ENCODE results near the gene TPRA1. TPM values are rescaled to one million over a fixed set of nuclear protein-coding genes. Genes with fewer than 3 reads are reported as not detected.

The TPRA1 gene
- 30.5 TPM for total RNA-seq

DNA sequence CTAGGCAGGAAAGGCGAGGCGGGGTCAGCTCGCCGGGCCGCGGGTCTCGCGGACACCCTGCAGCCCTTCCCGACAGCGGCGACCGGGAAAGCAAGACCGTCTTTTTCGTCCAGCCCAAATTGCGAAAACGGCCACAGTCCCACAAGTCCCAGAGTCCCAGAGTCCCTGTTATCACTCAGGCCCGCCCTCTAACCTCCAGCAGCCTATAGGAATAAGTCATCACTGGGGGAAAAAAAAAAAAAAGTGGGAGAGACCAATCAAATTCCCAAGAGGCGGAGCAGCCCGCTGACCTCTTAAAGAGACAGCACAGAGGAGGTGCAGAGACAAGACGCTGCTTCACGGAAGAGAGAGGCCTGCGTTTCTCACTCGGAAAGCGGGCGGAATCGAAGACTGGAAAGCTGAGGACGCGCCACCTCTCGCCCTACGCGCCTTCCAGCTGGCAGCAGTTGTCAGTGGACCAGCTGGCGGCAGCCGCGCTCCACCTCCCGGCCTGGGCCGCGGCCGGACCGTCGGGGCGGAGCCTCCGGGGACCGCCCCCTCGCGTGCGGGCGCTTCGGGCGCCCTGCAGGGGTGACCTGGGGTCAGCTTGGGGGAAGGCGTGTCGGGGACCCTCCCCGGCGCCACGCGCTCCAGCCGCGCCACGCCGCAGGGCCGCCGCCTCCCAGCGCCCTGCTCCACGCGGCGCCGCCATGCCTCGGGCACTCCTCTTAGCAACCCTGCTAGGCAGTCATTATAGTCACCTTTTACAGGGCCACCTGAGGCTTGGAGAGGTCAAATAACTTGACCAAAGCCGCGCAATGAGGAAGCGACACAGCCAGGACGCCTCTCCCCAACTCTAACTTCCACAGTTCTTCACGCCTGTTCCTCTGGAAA, at the start of gene TPRA1:
Gene TPRA1, minus strand, starts transcription at position 141 of the 873 bp plus-strand sequence. CDS start 10,587 bp downstream, outside the sequence.
- peak; percentile 92 for DNase-seq (ENCODE audit: low spot score)

DNA sequence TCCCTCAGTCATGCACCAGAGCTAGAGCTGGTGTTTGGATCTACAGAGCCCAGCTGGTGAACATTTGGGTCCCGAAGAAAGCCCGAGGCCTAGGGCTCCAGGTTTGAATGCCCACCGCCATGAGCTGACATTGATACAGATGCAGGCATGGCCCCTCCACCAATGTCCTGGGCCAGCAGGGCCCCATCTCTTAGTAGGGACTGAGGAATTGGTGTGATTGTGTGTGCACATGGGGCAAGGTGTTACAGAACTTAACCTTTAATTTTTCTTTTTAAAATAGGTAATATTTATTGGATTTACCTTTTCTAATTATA, 49.5 kb upstream of the TPRA1 start:
- no peak for DNase-seq (ENCODE audit: low spot score)

GRCh38 chr3:127639173-127640041, 48.9 kb upstream of the TPRA1 start:
- DNase-seq (ENCODE audit: low spot score), result no peak

DNA sequence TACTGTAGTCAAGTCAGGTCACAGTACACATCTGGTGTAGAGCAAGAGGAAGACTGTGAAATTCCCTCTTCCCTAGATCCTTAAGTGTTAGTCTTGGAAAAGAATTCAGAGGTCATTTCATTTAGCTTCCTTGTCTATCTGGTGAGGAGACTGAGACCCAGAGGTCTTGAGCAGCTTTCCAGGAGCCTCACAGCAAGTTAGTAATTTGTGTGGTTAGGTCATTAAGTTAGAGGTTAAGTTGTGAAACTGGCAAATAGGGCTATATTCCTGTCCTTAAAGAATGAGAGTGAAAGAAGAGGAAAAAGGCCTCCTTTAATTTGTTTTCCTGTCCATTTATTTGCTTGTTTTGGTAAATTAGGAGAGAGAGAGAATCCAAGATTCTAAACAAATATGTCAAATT, 47.4 kb upstream of the TPRA1 start:
- DNase-seq (ENCODE audit: low spot score), result no peak

DNA sequence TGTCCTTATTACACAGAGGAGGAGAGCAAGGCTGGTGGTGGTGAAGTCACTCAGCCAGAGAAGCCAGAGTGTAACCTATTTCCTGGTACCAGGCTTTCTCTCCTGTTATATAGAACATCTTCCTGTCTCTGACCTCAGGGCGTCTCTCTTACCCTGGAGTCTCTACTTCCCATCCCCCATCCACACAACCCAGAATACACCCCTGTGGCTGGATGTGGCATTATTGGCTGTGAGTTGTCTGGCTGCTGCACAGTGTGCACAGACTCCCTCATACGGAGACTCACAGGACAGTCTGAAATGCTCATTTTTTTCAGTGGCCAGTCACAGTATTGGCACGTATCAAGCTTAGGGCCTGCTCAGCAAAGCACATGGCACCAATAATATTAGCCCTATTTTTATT, 47.0 kb upstream of the TPRA1 start:
- no peak for DNase-seq (ENCODE audit: low spot score)

DNA sequence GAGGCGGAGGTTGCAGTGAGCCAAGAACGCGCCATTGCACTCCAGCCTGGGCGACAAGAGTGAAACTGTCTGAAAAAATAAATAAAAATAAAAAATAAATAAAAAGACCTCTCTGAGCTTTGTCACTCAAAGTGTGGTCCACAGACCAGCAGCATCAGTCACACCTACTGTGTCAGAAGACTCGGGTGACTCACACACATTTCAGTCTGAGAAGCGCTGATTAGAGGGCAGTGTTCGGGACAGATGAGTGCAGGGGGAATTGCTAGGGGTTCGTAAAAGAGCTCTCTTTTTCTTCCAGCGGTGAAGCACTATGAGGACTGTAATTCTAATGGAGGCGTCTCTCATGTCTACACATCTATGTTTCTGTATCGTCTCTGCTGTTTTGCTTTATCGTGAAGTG, 44.1 kb upstream of the TPRA1 start:
- no peak for DNase-seq (ENCODE audit: low spot score)

- DNase-seq (ENCODE audit: low spot score), result no peak
Measured at GRCh38 chr3:127632035-127632820, 41.7 kb upstream of the TPRA1 start.

GRCh38 chr3:127630811-127631714, 40.5 kb upstream of the TPRA1 start:
- DNase-seq (ENCODE audit: low spot score), result no peak

DNA sequence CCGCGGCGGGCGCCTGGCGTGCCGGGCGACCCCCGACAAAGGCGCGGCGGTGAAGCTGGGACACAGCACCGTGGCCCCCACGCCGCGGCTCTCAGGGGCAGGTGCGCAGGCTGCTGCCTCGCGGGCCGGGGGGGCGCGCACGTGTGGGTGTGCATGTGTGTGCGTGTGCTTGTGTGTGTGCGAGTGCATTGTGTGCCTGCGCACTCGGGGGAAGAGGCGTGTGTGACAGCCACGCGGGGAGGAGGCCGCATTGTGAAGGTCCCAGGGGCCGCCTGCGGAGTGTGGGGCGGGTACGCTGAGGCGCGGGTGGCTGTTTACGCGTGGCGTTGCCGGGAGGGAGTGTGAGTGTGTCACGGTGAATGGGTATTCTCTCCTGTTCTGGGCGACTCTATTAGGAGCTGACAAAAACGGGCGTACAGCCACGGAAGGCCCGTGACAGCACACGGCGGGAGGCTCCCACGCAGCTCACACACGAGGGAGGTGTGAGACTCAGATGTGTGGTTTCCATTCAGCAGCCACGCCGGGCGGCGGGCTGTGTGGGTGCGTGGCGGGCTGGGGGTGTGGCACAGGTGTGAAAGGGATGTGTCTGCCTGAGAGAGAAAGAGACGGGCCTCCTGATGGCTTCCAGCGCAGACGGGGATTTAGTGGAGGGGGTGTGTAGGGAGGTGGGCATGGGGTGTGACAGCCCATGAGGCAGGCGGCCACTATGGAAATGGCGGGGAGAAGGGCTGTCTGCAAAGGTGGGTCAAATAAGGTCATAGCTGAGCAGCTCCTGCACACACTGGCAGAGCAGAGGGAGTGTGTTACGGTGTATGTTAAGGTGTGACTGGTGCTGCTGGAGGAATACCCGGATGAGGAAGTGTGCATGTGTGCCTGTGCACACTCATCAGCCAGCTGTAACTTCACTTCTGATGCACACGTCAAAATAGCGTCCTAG, 39.2 kb upstream of the TPRA1 start:
- no peak for DNase-seq (ENCODE audit: low spot score)

DNA sequence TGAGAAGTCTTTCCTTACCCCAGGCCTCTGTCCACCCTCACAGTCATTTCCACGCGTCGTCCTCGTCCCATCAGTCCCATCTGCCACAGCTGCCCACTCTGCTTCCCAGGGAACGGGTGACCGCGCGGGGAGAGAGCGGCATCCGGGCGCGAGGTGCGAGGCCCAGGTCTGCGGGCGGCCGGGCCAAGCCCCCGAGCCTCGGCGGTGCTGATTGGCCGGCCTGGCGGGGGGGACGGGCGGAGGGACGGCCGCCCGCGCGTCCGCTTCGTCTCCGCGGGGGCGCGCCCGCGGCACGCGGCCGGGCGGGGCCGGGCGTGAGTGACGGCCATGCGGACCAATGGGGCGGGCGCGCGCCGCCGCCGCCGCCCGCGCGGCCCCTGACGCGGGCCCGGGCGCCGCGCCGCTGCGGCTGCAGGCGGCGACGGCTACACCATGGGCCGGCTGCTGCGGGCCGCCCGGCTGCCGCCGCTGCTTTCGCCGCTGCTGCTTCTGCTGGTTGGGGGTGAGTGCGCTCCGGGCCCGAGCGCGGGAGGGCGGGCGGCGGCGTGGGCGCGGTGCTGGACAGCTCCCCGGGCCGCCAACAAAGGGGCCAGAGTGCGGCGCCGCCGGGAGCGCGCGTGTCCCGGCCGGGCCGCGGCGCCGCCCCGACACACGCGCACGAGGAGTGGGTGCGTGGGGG, 38.4 kb upstream of the TPRA1 start, which contains the start of gene PODXL2:
Gene PODXL2, plus strand, starts transcription at position 398 of the 679 bp plus-strand sequence. Its CDS starts 35 bp downstream, at position 433.
- DNase-seq (ENCODE audit: low spot score), result no peak

GRCh38 chr3:127628426-127628787, 37.9 kb upstream of the TPRA1 start:
- no peak for DNase-seq (ENCODE audit: low spot score)

GRCh38 chr3:127625821-127626220, 35.3 kb upstream of the TPRA1 start:
- no peak for DNase-seq (ENCODE audit: low spot score)

GRCh38 chr3:127624063-127624462, 33.5 kb upstream of the TPRA1 start:
- DNase-seq (ENCODE audit: low spot score), result no peak

DNA sequence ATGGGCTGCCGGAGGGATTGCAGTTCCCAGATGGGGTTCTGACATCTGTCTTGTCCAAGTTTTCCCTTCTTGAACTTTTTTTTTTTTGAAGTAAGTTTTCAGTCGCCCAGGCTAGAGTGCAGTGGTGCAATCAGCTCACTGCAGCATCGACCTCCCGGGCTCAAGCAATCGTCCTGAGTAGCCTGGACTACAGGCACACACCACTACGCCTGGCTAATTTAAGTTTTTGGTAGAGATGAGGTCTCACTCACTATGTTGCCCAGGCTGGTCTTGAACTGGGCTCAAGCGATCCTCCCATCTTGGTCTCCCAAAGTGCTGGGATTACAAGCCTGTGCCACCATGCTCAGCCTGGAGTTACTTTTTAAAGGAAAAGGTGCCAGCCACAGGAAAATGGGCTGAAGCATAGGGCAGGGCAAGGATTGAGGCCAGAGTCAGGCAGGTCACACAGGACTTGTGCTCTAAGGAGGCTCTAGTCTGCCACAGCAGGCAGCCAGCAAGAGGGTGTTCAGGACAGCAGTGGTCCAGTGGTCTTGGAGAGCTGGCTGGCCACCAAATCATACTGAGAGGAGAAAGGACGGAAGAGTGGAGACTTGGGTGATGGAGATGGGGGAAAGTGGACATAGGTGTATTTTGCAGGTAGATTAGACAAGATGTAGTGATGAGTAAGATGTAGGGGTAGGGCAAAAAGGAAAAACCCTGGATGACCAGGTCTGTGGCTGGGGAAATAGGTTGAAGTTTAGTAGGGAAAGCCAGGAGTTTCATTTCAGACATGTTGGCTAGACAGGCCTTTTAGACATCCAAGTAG, 32.4 kb upstream of the TPRA1 start:
- DNase-seq (ENCODE audit: low spot score), result no peak

DNA sequence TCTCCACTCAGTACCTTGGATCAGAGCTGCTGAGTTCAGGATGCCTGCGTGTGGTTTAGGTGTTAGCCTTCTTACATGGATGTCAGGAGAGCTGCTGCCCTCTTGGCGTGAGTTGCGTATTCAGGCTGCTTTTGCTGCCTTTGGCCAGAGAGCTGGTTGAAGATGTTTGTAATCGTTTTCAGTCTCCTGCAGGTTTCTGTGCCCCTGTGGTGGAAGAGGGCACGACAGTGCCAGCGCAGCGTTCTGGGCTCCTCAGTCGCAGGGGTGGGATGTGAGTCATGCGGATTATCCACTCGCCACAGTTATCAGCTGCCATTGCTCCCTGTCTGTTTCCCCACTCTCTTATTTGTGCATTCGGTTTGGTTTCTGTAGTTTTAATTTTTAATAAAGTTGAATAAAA, 31.5 kb upstream of the TPRA1 start:
- DNase-seq (ENCODE audit: low spot score), result no peak

GRCh38 chr3:127620637-127621375, 30.3 kb upstream of the TPRA1 start:
- DNase-seq (ENCODE audit: low spot score), result no peak

DNA sequence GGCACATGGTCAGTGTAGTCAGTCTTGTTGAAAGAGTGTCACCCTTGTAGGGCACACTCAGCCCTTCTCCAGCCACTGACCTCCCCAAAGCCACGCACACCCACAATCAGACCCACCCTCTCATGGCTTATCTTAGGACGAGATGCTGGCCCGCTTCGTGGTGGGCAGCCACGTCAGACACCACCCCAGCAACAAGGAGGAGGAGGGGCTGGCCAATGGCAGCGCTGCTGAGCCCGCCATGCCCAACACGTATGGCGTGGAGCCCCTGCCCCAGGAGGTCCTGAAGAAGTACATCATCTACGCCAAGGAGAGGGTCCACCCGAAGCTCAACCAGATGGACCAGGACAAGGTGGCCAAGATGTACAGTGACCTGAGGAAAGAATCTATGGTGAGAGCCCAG, 28.4 kb upstream of the TPRA1 start:
- DNase-seq (ENCODE audit: low spot score), result no peak
